Fibroblast of lung (primary cell): ENCODE measurements around the gene INHA. TPM values are rescaled to one million over a fixed set of nuclear protein-coding genes. Genes with fewer than 3 reads are reported as not detected.

Experiments
- DNase-seq, 2 donors: peaks; one replicate each; pipeline versions ENCODE4 v3.0.0 to v3.0.0-alpha.2; 2010; ENCODE audit warnings: low read depth in 2 of 2
- H2AFZ ChIP-seq: 2 replicates; pipeline ENCODE4 v1.5.1; 2012; ENCODE audit warnings: low read length, control low read depth, inconsistent platforms
- H3K27ac ChIP-seq: 2 replicates; pipeline ENCODE4 v1.5.1; 2011; ENCODE audit warnings: low read length, control low read depth; ENCODE audit not compliant: insufficient read depth
- H3K27me3 ChIP-seq: 2 replicates; pipeline ENCODE4 v1.5.1; 2011; ENCODE audit warnings: mild to moderate bottlenecking, low read length; ENCODE audit not compliant: control insufficient read depth, insufficient read depth
- H3K36me3 ChIP-seq: 2 replicates; pipeline ENCODE4 v1.5.1; 2011; ENCODE audit warnings: low read length; ENCODE audit not compliant: control insufficient read depth, insufficient read depth
- H3K4me1 ChIP-seq: 2 replicates; pipeline ENCODE4 v1.5.1; 2011; ENCODE audit warnings: low read length; ENCODE audit not compliant: control insufficient read depth, insufficient read depth; ENCODE audit errors: extremely low read depth
- H3K4me2 ChIP-seq: 2 replicates; pipeline ENCODE4 v1.5.1; 2011; ENCODE audit warnings: low read length, control low read depth; ENCODE audit not compliant: insufficient read depth; ENCODE audit errors: extremely low read depth
- H3K4me3 ChIP-seq, 4 experiments: fragments of 200-600 bp in 1 of 4; sonication (generic) in 1 of 4; replicated peaks in 1 of 4; 2 replicates each; pipeline ENCODE4 v1.5.1; 2011 to 2016; ENCODE audit warnings: low read length in 4 of 4, low read depth in 3 of 4, mild to moderate bottlenecking in 3 of 4, control low read depth in 2 of 4, inconsistent platforms in 1 of 4, mixed read lengths in 1 of 4; ENCODE audit not compliant: insufficient read depth in 1 of 4; ENCODE audit errors: control extremely low read depth in 1 of 4
- H3K79me2 ChIP-seq: 2 replicates; pipeline ENCODE4 v1.5.1; 2012; ENCODE audit warnings: mild to moderate bottlenecking, low read length, inconsistent platforms; ENCODE audit not compliant: control insufficient read depth, insufficient read depth
- H3K9ac ChIP-seq: 2 replicates; pipeline ENCODE4 v1.5.1; 2011; ENCODE audit warnings: mild to moderate bottlenecking, low read length, control low read depth; ENCODE audit not compliant: insufficient read depth
- H3K9me3 ChIP-seq: 2 replicates; pipeline ENCODE4 v1.5.1; 2012; ENCODE audit warnings: low read depth, low read length; ENCODE audit not compliant: control insufficient read depth, insufficient read depth
- H4K20me1 ChIP-seq: 2 replicates; pipeline ENCODE4 v1.5.1; 2011; ENCODE audit warnings: low read length; ENCODE audit not compliant: control insufficient read depth, insufficient read depth; ENCODE audit errors: extremely low read depth
- CTCF ChIP-seq, 2 donors: IDR thresholded peaks in 1 of 2; conservative IDR thresholded peaks in 1 of 2; 1 replicate in 1 of 2; 2 replicates in 1 of 2; pipeline ENCODE4 v1.5.1; 2011 to 2012; ENCODE audit warnings: low read length in 2 of 2, control low read depth in 1 of 2, inconsistent platforms in 1 of 2, low read depth in 1 of 2, mild to moderate bottlenecking in 1 of 2
- EZH2 ChIP-seq: IDR thresholded peaks from 2 replicates; pipeline ENCODE4 v1.5.1; 2012; ENCODE audit warnings: low read length, control low read depth, mild to moderate bottlenecking; ENCODE audit errors: missing control alignments
- polyA plus RNA-seq, 2 donors: library from polyadenylated mRNA; depleted of rRNA in 1 of 2; stranded (reverse) in 1 of 2; unstranded in 1 of 2; fragments of >200 nt; gene quantifications; 2 replicates each; pipeline ENCODE4 v1.2.1, GENCODE V29; 2011 to 2012; ENCODE audit warnings: missing spikeins in 1 of 2
- total RNA-seq: library from RNA; depleted of rRNA; stranded (reverse); fragments of >200 nt; gene quantifications from 2 replicates; pipeline ENCODE4 v1.2.1, GENCODE V29; 2014

The INHA gene
- total and polyA plus RNA-seq, 2 donors (not counting 1 experiment from before 2014, with no cell fraction given), result 0.15 to 0.50 TPM

- TF ChIP-seq EZH2, result no peak
- no peak for TF ChIP-seq CTCF (conservative IDR thresholded peaks at IDR 0.05 in 1 of 2, IDR thresholded peaks at IDR 0.05 in 1 of 2; ENCODE audit: low read depth in 1 of 2, low read length in 2 of 2)
These were observed 24.5 kb upstream of the INHA start for GRCh38 chr2:219547621-219548020.

GRCh38 chr2:219548990-219549389 lies 23.1 kb upstream of the INHA start:
- Histone ChIP-seq H3K4me2 (no peak overlapping the region), H3K4me1 (peaks cover 3% of the 10 kb centered on the region), H3K9ac (no peak overlapping the region), H4K20me1 (no peaks in the 10 kb centered on the region), H3K79me2 (no peaks in the 10 kb centered on the region), H3K9me3 (no peaks in the 10 kb centered on the region), H3K36me3 (no peaks in the 10 kb centered on the region), H2AFZ (no peak overlapping the region), H3K27me3 (peaks cover 6% of the 10 kb centered on the region), H3K27ac (no peak overlapping the region), H3K4me3 (no peak overlapping the region)
- no peak for DNase-seq
- no peak for TF ChIP-seq EZH2
- TF ChIP-seq CTCF (conservative IDR thresholded peaks at IDR 0.05 in 1 of 2, IDR thresholded peaks at IDR 0.05 in 1 of 2; ENCODE audit: low read depth in 1 of 2, low read length in 2 of 2), result no peak

More at GRCh38 chr2:219547621-219548020, 24.5 kb upstream of the INHA start:
- no peaks in the 10 kb centered on the region for H3K79me2 ChIP-seq
- H3K4me2 ChIP-seq, result no peak overlapping the region
- peaks cover 6% of the 10 kb centered on the region for H3K27me3 ChIP-seq
- DNase-seq, result no peak
- no peaks in the 10 kb centered on the region for H3K36me3 ChIP-seq
- H2AFZ ChIP-seq, result no peak overlapping the region
- H3K9me3 ChIP-seq, result no peaks in the 10 kb centered on the region
- H3K4me1 ChIP-seq, result peaks cover 3% of the 10 kb centered on the region
- no peak overlapping the region for H3K9ac ChIP-seq
- H3K4me3 ChIP-seq, result no peak overlapping the region
- no peaks in the 10 kb centered on the region for H4K20me1 ChIP-seq
- no peak overlapping the region for H3K27ac ChIP-seq

GRCh38 chr2:219549619-219550018 lies 22.5 kb upstream of the INHA start:
- Histone ChIP-seq H3K4me3 (no peak overlapping the region), H3K9me3 (no peaks in the 10 kb centered on the region), H3K4me1 (peaks cover 3% of the 10 kb centered on the region), H4K20me1 (no peaks in the 10 kb centered on the region), H3K9ac (no peak overlapping the region), H3K27ac (no peak overlapping the region), H3K4me2 (no peak overlapping the region), H3K79me2 (no peaks in the 10 kb centered on the region), H3K36me3 (no peaks in the 10 kb centered on the region), H2AFZ (no peak overlapping the region), H3K27me3 (peaks cover 6% of the 10 kb centered on the region)
- DNase-seq, result no peak
- TF ChIP-seq EZH2 (no peak), CTCF (conservative IDR thresholded peaks at IDR 0.05 in 1 of 2, IDR thresholded peaks at IDR 0.05 in 1 of 2; ENCODE audit: low read depth in 1 of 2, low read length in 2 of 2) (no peak)
